SK-N-SH (cell line): ENCODE results near the gene SLC22A17.

ENCODE experiments used
- CTCF ChIP-seq: fragments of 200-600 bp; sonication (generic); IDR thresholded peaks from 2 replicates; pipeline ENCODE4 v1.6.1; 2017; ENCODE audit warnings: antibody characterized with exemption, mild to moderate bottlenecking, moderate library complexity
- EP300 ChIP-seq, 2 experiments: IDR thresholded peaks; 2 replicates each; pipeline versions ENCODE4 v1.4.0 to v1.6.1; 2012; ENCODE audit warnings: borderline replicate concordance in 1 of 2, low read depth in 1 of 2, low read length in 1 of 2
- EZH2phosphoT487 ChIP-seq: fragments of 200-600 bp; sonication (generic); IDR thresholded peaks from 2 replicates; pipeline ENCODE4 v1.6.1; 2017; ENCODE audit warnings: low read depth, mixed run types, mild to moderate bottlenecking, antibody characterized with exemption, moderate library complexity, borderline replicate concordance
- GABPA ChIP-seq: IDR thresholded peaks from 2 replicates; pipeline ENCODE4 v1.4.0; 2012; ENCODE audit warnings: low read depth, mild to moderate bottlenecking
- GATA2 ChIP-seq: sonication (generic); formaldehyde crosslinking; IDR thresholded peaks from 2 replicates; pipeline ENCODE4 v1.5.0; 2020; ENCODE audit warnings: mild to moderate bottlenecking, missing genetic modification reagents
- MAX ChIP-seq: IDR thresholded peaks from 2 replicates; pipeline ENCODE4 v1.4.0; 2012; ENCODE audit warnings: low read depth
- NRF1 ChIP-seq: IDR thresholded peaks from 2 replicates; pipeline ENCODE4 v1.6.1; 2012; ENCODE audit warnings: low read depth, mild to moderate bottlenecking, low read length
- POLR2AphosphoS5 ChIP-seq: IDR thresholded peaks from 2 replicates; pipeline ENCODE4 v1.6.1; 2012; ENCODE audit warnings: low read depth, low read length
- RAD21 ChIP-seq: IDR thresholded peaks from 2 replicates; pipeline ENCODE4 v1.6.1; 2012; ENCODE audit warnings: mild to moderate bottlenecking, low read length
- RCOR1 ChIP-seq: fragments of 150-350 bp; IDR thresholded peaks from 2 replicates; pipeline ENCODE4 v1.6.1; 2017; ENCODE audit warnings: antibody characterized with exemption, low read length
- RXRA ChIP-seq: IDR thresholded peaks from 2 replicates; pipeline ENCODE4 v1.4.0; 2012; ENCODE audit warnings: low read depth, mild to moderate bottlenecking, borderline replicate concordance
- TAF1 ChIP-seq: IDR thresholded peaks from 2 replicates; pipeline ENCODE4 v1.6.1; 2012; ENCODE audit warnings: low read depth, mild to moderate bottlenecking, low read length, moderate library complexity, borderline replicate concordance
- USF2 ChIP-seq: fragments of 150-350 bp; IDR thresholded peaks from 2 replicates; pipeline ENCODE4 v1.6.1; 2017; ENCODE audit warnings: antibody characterized with exemption, low read length, low read depth, borderline replicate concordance

GRCh38 chr14:23380976-23381375 is 28.3 kb upstream of the SLC22A17 start:
- TF ChIP-seq CTCF (no peak), MAX (no peak), POLR2AphosphoS5 (no peak), RXRA (no peak), RAD21 (no peak), NRF1 (no peak), GABPA (no peak), EZH2phosphoT487 (no peak), GATA2 (CRISPR knock-in tag) (no peak), RCOR1 (no peak), USF2 (no peak), TAF1 (no peak), EP300 (IDR thresholded peaks at IDR 0.05; ENCODE audit: borderline replicate concordance in 1 of 2, low read depth in 1 of 2, low read length in 1 of 2) (no peak)
